RWPE1 (cell line): Measurements from ENCODE around the gene DDX50.

Source experiments
- CTCF ChIA-PET: fragments of 350-600 bp; sonication (Branson Sonifier 250); formaldehyde crosslinking; extraction: SDS; loops from one replicate; lab custom pipeline; 2021; lab: Yijun Ruan, JAX
- POLR2A ChIA-PET: fragments of 400-600 bp; formaldehyde crosslinking; extraction: SDS; loops from one replicate; lab custom pipeline; 2020; ENCODE audit warnings: antibody characterized with exemption; ENCODE audit not compliant: low non-redundant PET; lab: Yijun Ruan, JAX
- DNase-seq: peaks from one replicate; pipeline ENCODE4 v3.0.0; 2012; ENCODE audit warnings: low spot score
- H3K27ac ChIP-seq: fragments of 450-650 bp; 2 replicates; pipeline ENCODE4 v1.5.1; 2017
- TF ChIP-seq, protein P1 (sequence below): fragments of 450-650 bp; conservative IDR thresholded peaks from 2 replicates; pipeline ENCODE4 v1.5.1; 2017; ENCODE audit warnings: low read depth, mild to moderate bottlenecking

The DDX50 gene

GRCh38 chr10:68981074-68981473, 80.0 kb downstream of the DDX50 start:
- TF ChIP-seq, protein P1, sequence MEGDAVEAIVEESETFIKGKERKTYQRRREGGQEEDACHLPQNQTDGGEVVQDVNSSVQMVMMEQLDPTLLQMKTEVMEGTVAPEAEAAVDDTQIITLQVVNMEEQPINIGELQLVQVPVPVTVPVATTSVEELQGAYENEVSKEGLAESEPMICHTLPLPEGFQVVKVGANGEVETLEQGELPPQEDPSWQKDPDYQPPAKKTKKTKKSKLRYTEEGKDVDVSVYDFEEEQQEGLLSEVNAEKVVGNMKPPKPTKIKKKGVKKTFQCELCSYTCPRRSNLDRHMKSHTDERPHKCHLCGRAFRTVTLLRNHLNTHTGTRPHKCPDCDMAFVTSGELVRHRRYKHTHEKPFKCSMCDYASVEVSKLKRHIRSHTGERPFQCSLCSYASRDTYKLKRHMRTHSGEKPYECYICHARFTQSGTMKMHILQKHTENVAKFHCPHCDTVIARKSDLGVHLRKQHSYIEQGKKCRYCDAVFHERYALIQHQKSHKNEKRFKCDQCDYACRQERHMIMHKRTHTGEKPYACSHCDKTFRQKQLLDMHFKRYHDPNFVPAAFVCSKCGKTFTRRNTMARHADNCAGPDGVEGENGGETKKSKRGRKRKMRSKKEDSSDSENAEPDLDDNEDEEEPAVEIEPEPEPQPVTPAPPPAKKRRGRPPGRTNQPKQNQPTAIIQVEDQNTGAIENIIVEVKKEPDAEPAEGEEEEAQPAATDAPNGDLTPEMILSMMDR: peak; percentile 16; the same call in 1 of the 2 replicates
- ChIA-PET CTCF (interaction anchor here (0.6 to 1.0 kb wide), 4 partner anchors 33 to 359 kb away, joined by 3 to 5 read pairs (median 4); no protein-coding TSS in a partner anchor), POLR2A (no interaction called here)
- no peak overlapping the region for H3K27ac ChIP-seq
- no peak for DNase-seq

DNA sequence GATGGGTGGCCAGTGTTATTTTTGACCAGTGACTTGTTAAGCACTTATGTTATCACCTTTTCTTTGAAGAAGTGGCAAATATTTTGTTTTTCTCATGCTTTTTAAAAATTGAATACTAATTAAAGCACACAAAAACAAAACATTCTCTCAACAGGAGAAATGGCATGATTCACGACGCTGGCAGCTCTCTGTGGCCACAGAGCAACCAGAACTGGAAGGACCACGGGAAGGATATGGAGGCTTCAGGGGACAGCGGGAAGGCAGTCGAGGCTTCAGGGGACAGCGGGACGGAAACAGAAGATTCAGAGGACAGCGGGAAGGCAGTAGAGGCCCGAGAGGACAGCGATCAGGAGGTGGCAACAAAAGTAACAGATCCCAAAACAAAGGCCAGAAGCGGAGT, 81.3 kb downstream of the DDX50 start:
- POLR2A ChIA-PET: no interaction called here
- TF ChIP-seq, protein P1: no peak
- H3K27ac ChIP-seq: no peak overlapping the region
- CTCF ChIA-PET: interaction anchor here (0.6 kb wide), 2 partner anchors 98 to 527 kb away, joined by 3 read pairs; no protein-coding TSS in a partner anchor
- DNase-seq: no peak

GRCh38 chr10:68987611-68988010, 86.5 kb downstream of the DDX50 start:
- no peak for DNase-seq
- ChIA-PET CTCF (interaction anchor here (0.6 to 0.9 kb wide), 2 partner anchors 17 to 105 kb away, joined by 3 to 5 read pairs; no protein-coding TSS in a partner anchor), POLR2A (interaction anchor here (0.6 kb wide), 1 partner anchor 496 kb away, joined by 3 read pairs; no protein-coding TSS in a partner anchor)
- no peak overlapping the region for H3K27ac ChIP-seq
- TF ChIP-seq, protein P1: no peak

GRCh38 chr10:68988530-68989316, 87.6 kb downstream of the DDX50 start, which contains the start of gene KIFBP:
Gene KIFBP (plus strand): TSS chr10:68988803. CDS start chr10:68988833, 30 bp downstream.
- ChIA-PET CTCF (interaction anchor here (1.2 kb wide), 1 partner anchor 134 kb away, joined by 3 read pairs; no protein-coding TSS in a partner anchor), POLR2A (no interaction called here)
- TF ChIP-seq, protein P1: peak; percentile 53
- H3K27ac ChIP-seq: peak within 1 kb of the TSS; percentile 87
- peak; percentile 99 for DNase-seq

GRCh38 chr10:68989317-68989990, 88.3 kb downstream of the DDX50 start:
- H3K27ac ChIP-seq: peak overlapping the region; percentile 87
- POLR2A ChIA-PET: no interaction called here
- TF ChIP-seq, protein P1: no peak
- CTCF ChIA-PET: interaction anchor here (1.2 kb wide), 1 partner anchor 133 kb away, joined by 3 read pairs; no protein-coding TSS in a partner anchor
- no peak for DNase-seq
